HEK293T (cell line): ENCODE data around the gene CCDC34.

Experiments
- CTCF ChIA-PET: fragments of 350-600 bp; formaldehyde crosslinking; extraction: SDS; loops from one replicate; lab custom pipeline; 2021; ENCODE audit warnings: antibody characterized with exemption, inconsistent platforms; lab: Yijun Ruan, JAX
- POLR2A ChIA-PET: fragments of 350-600 bp; formaldehyde crosslinking; extraction: SDS; loops from one replicate; lab custom pipeline; 2020; ENCODE audit warnings: antibody characterized with exemption, inconsistent platforms; lab: Yijun Ruan, JAX
- DNase-seq: peaks from one replicate; pipeline ENCODE4 v3.0.0; 2012; ENCODE audit warnings: mixed read lengths; ENCODE audit errors: extremely low spot score
- ARNT ChIP-seq: fragments of 450-650 bp; IDR thresholded peaks from 2 replicates; pipeline ENCODE4 v1.6.1; 2017; ENCODE audit warnings: mild to moderate bottlenecking
- BHLHE40 ChIP-seq: fragments of 450-650 bp; IDR thresholded peaks from 2 replicates; pipeline ENCODE4 v1.6.1; 2016; ENCODE audit warnings: mild to moderate bottlenecking, moderate library complexity, borderline replicate concordance
- CTBP1 ChIP-seq: fragments of 450-650 bp; IDR thresholded peaks from 2 replicates; pipeline ENCODE4 v1.6.1; 2016; ENCODE audit warnings: borderline replicate concordance
- ELF4 ChIP-seq: fragments of 450-650 bp; IDR thresholded peaks from 2 replicates; pipeline ENCODE4 v1.6.1; 2017; ENCODE audit warnings: antibody characterized with exemption
- FOXA1 ChIP-seq: fragments of 450-650 bp; IDR thresholded peaks from 2 replicates; pipeline ENCODE4 v1.6.1; 2016; ENCODE audit warnings: mild to moderate bottlenecking
- FOXK2 ChIP-seq: fragments of 450-650 bp; IDR thresholded peaks from 2 replicates; pipeline ENCODE4 v1.6.1; 2016; ENCODE audit warnings: mild to moderate bottlenecking
- FOXM1 ChIP-seq: fragments of 450-650 bp; IDR thresholded peaks from 2 replicates; pipeline ENCODE4 v1.6.1; 2017; ENCODE audit warnings: mild to moderate bottlenecking, borderline replicate concordance
- HDGF ChIP-seq: fragments of 450-650 bp; IDR thresholded peaks from 2 replicates; pipeline ENCODE4 v1.6.1; 2017; ENCODE audit warnings: antibody characterized with exemption, borderline replicate concordance
- L3MBTL2 ChIP-seq: fragments of 450-650 bp; conservative IDR thresholded peaks from 2 replicates; pipeline ENCODE4 v1.6.1; 2016; ENCODE audit warnings: mild to moderate bottlenecking
- LEF1 ChIP-seq: fragments of 450-650 bp; IDR thresholded peaks from 2 replicates; pipeline ENCODE4 v1.6.1; 2017; ENCODE audit warnings: mild to moderate bottlenecking, borderline replicate concordance
- NFRKB ChIP-seq: fragments of 450-650 bp; IDR thresholded peaks from 2 replicates; pipeline ENCODE4 v1.6.1; 2016; ENCODE audit warnings: mild to moderate bottlenecking, moderate library complexity
- PKNOX1 ChIP-seq: fragments of 450-650 bp; IDR thresholded peaks from 2 replicates; pipeline ENCODE4 v1.6.1; 2016
- SP1 ChIP-seq: fragments of 450-650 bp; IDR thresholded peaks from 2 replicates; pipeline ENCODE4 v1.6.1; 2017
- SUZ12 ChIP-seq: fragments of 450-650 bp; IDR thresholded peaks from 2 replicates; pipeline ENCODE4 v1.6.1; 2016; ENCODE audit warnings: mild to moderate bottlenecking
- TARDBP ChIP-seq: fragments of 450-650 bp; IDR thresholded peaks from 2 replicates; pipeline ENCODE4 v1.6.1; 2016
- ZNF384 ChIP-seq: fragments of 450-650 bp; IDR thresholded peaks from 2 replicates; pipeline ENCODE4 v1.6.1; 2016

The CCDC34 gene, protein sequence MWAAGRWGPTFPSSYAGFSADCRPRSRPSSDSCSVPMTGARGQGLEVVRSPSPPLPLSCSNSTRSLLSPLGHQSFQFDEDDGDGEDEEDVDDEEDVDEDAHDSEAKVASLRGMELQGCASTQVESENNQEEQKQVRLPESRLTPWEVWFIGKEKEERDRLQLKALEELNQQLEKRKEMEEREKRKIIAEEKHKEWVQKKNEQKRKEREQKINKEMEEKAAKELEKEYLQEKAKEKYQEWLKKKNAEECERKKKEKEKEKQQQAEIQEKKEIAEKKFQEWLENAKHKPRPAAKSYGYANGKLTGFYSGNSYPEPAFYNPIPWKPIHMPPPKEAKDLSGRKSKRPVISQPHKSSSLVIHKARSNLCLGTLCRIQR

GRCh38 chr11:27362749-27363575 lies at the start of gene CCDC34:
TSS of gene CCDC34 (minus strand) at chr11:27363215. CDS start at chr11:27363194, 21 bp downstream.
- DNase-seq = peak; percentile 96
- ChIA-PET POLR2A (interaction anchor here (0.9 to 1.3 kb wide), 6 partner anchors 28 to 159 kb away, joined by 3 to 4 read pairs (median 4); partner anchors contain the start of gene LGR4), CTCF (interaction anchor here (0.7 kb wide), 1 partner anchor 1390 kb away, joined by 5 read pairs; no protein-coding TSS in a partner anchor)
- TF ChIP-seq L3MBTL2 = peak; percentile 94
- no peak for TF ChIP-seq ARNT

GRCh38 chr11:27412192-27412691 lies 49.2 kb upstream of the CCDC34 start:
- DNase-seq = no peak
- TF ChIP-seq HDGF = no peak
- no peak for TF ChIP-seq ELF4
- TF ChIP-seq LEF1 = no peak
- TF ChIP-seq ARNT = no peak
- no peak for TF ChIP-seq L3MBTL2
- TF ChIP-seq SUZ12 = no peak
- no peak for TF ChIP-seq SP1
- TF ChIP-seq NFRKB = no peak
- no peak for TF ChIP-seq TARDBP
- no peak for TF ChIP-seq PKNOX1
- TF ChIP-seq FOXK2 = no peak
- TF ChIP-seq ZNF384 = no peak
- TF ChIP-seq BHLHE40 = no peak
- TF ChIP-seq CTBP1 = no peak
- no peak for TF ChIP-seq FOXM1
- TF ChIP-seq FOXA1 = no peak
- ChIA-PET POLR2A (no interaction called here), CTCF (no interaction called here)

- ChIA-PET CTCF (interaction anchor here (0.7 kb wide), 1 partner anchor 53 kb away, joined by 3 read pairs; no protein-coding TSS in a partner anchor), POLR2A (no interaction called here)
- no peak for TF ChIP-seq NFRKB
- no peak for TF ChIP-seq ZNF384
- TF ChIP-seq ELF4 = no peak
- TF ChIP-seq ARNT = no peak
- TF ChIP-seq CTBP1 = no peak
- no peak for TF ChIP-seq TARDBP
- TF ChIP-seq SUZ12 = no peak
- no peak for DNase-seq
Measured at GRCh38 chr11:27411328-27411727, 48.3 kb upstream of the CCDC34 start.

GRCh38 chr11:27410272-27410671 lies 47.3 kb upstream of the CCDC34 start:
- POLR2A ChIA-PET = no interaction called here
- CTCF ChIA-PET = no interaction called here
- DNase-seq = no peak
- TF ChIP-seq SUZ12 = no peak
- TF ChIP-seq SP1 = no peak

GRCh38 chr11:27409742-27410141 lies 46.7 kb upstream of the CCDC34 start:
- CTCF ChIA-PET = no interaction called here
- no peak for DNase-seq
- no peak for TF ChIP-seq L3MBTL2
- TF ChIP-seq SP1 = no peak
- no peak for TF ChIP-seq ELF4
- no peak for TF ChIP-seq SUZ12
- TF ChIP-seq TARDBP = no peak
- TF ChIP-seq PKNOX1 = no peak
- TF ChIP-seq ZNF384 = no peak
- no peak for TF ChIP-seq NFRKB
- no peak for TF ChIP-seq LEF1
- TF ChIP-seq ARNT = no peak
- no peak for TF ChIP-seq FOXK2
- no peak for TF ChIP-seq CTBP1
- TF ChIP-seq FOXM1 = no peak
- no peak for TF ChIP-seq BHLHE40
- POLR2A ChIA-PET = no interaction called here

DNA sequence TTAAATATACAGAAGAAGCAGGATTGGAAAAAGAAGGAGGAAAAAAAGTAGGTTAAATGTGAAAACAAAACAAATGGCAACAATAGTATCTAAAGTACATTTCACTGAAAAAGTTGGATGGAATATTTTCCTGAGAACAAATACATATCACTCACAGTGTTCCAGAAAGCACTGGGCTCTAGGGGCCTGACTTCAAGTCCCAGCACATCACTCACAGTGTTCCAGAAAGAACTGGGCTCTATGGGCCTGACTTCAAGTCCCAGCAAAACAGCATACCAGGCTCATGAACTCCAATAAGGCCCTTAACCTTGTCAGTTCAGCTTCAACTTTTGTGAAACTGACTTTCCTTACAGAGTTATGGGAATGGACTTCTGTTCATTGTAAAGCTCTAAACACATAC lies 46.0 kb upstream of the CCDC34 start:
- POLR2A ChIA-PET = no interaction called here
- DNase-seq = no peak
- CTCF ChIA-PET = interaction anchor here (0.6 kb wide), 1 partner anchor 87 kb away, joined by 6 read pairs; no protein-coding TSS in a partner anchor
- TF ChIP-seq FOXK2 (no peak), L3MBTL2 (no peak), HDGF (no peak), TARDBP (no peak), FOXA1 (no peak), SUZ12 (no peak), CTBP1 (no peak), BHLHE40 (no peak), PKNOX1 (no peak), NFRKB (no peak), ZNF384 (no peak), LEF1 (no peak), ELF4 (no peak), ARNT (no peak), SP1 (no peak), FOXM1 (no peak)
